ENCODE results near the gene ACRV1.

Gene ACRV1

GRCh38 chr11:125649465-125650166 is 31.0 kb downstream of the ACRV1 start:
- H3K27me3 ChIP-seq (ENCODE audit: control insufficient read depth, insufficient read depth, low read length) = no peaks in the 10 kb centered on the region
- no peaks in the 10 kb centered on the region for H3K4me1 ChIP-seq (ENCODE audit: control insufficient read depth, insufficient read depth, low read length)
- no peaks in the 10 kb centered on the region for H3K9me3 ChIP-seq (replicated peaks; ENCODE audit: low read length)
- H3K9ac ChIP-seq (ENCODE audit: low read depth, low read length) = no peak overlapping the region
- H3K36me3 ChIP-seq (ENCODE audit: insufficient read depth, low read length) = peaks cover 28% of the 10 kb centered on the region
- H3K4me2 ChIP-seq (ENCODE audit: low read length) = no peak overlapping the region
- H3K4me3 ChIP-seq (ENCODE audit: low read length) = no peak overlapping the region

GRCh38 chr11:125645871-125646270 is 34.8 kb downstream of the ACRV1 start:
- no peaks in the 10 kb centered on the region for H3K27me3 ChIP-seq (ENCODE audit: control insufficient read depth, insufficient read depth, low read length)
- H3K4me1 ChIP-seq (ENCODE audit: control insufficient read depth, insufficient read depth, low read length) = no peaks in the 10 kb centered on the region
- H3K4me2 ChIP-seq (ENCODE audit: low read length) = no peak overlapping the region
- no peaks in the 10 kb centered on the region for H3K9me3 ChIP-seq (replicated peaks; ENCODE audit: low read length)
- no peak overlapping the region for H3K9ac ChIP-seq (ENCODE audit: low read depth, low read length)
- peaks cover 37% of the 10 kb centered on the region for H3K36me3 ChIP-seq (ENCODE audit: insufficient read depth, low read length)
- H3K4me3 ChIP-seq (ENCODE audit: low read length) = no peak overlapping the region

GRCh38 chr11:125638315-125638714 is 42.3 kb downstream of the ACRV1 start:
- H3K9ac ChIP-seq (ENCODE audit: low read depth, low read length) = no peak overlapping the region
- H3K9me3 ChIP-seq (replicated peaks; ENCODE audit: low read length) = no peaks in the 10 kb centered on the region
- no peaks in the 10 kb centered on the region for H3K27me3 ChIP-seq (ENCODE audit: control insufficient read depth, insufficient read depth, low read length)
- no peaks in the 10 kb centered on the region for H3K4me1 ChIP-seq (ENCODE audit: control insufficient read depth, insufficient read depth, low read length)
- peaks cover 64% of the 10 kb centered on the region for H3K36me3 ChIP-seq (ENCODE audit: insufficient read depth, low read length)
- no peak overlapping the region for H3K4me2 ChIP-seq (ENCODE audit: low read length)
- no peak overlapping the region for H3K4me3 ChIP-seq (ENCODE audit: low read length)

GRCh38 chr11:125637840-125638239 is 42.8 kb downstream of the ACRV1 start:
- Histone ChIP-seq H3K36me3 (ENCODE audit: insufficient read depth, low read length) (peaks cover 69% of the 10 kb centered on the region), H3K4me2 (ENCODE audit: low read length) (no peak overlapping the region), H3K9ac (ENCODE audit: low read depth, low read length) (no peak overlapping the region), H3K27me3 (ENCODE audit: control insufficient read depth, insufficient read depth, low read length) (no peaks in the 10 kb centered on the region), H3K9me3 (replicated peaks; ENCODE audit: low read length) (no peaks in the 10 kb centered on the region), H3K4me3 (ENCODE audit: low read length) (no peak overlapping the region), H3K4me1 (ENCODE audit: control insufficient read depth, insufficient read depth, low read length) (no peaks in the 10 kb centered on the region)

GRCh38 chr11:125627236-125627910 is 53.3 kb downstream of the ACRV1 start:
- Histone ChIP-seq H3K36me3 (ENCODE audit: insufficient read depth, low read length) (peaks cover 10% of the 10 kb centered on the region), H3K4me2 (ENCODE audit: low read length) (peak overlapping the region; percentile 95), H3K9ac (ENCODE audit: low read depth, low read length) (peak overlapping the region; percentile 89), H3K4me3 (ENCODE audit: low read length) (peak overlapping the region; percentile 75), H3K4me1 (ENCODE audit: control insufficient read depth, insufficient read depth, low read length) (peaks cover 19% of the 10 kb centered on the region), H3K27me3 (ENCODE audit: control insufficient read depth, insufficient read depth, low read length) (no peaks in the 10 kb centered on the region), H3K9me3 (replicated peaks; ENCODE audit: low read length) (no peaks in the 10 kb centered on the region)

- no peaks in the 10 kb centered on the region for H3K27me3 ChIP-seq (ENCODE audit: control insufficient read depth, insufficient read depth, low read length)
- peak overlapping the region; percentile 95 for H3K4me2 ChIP-seq (ENCODE audit: low read length)
- H3K36me3 ChIP-seq (ENCODE audit: insufficient read depth, low read length) = peaks cover 17% of the 10 kb centered on the region
- H3K9me3 ChIP-seq (replicated peaks; ENCODE audit: low read length) = no peaks in the 10 kb centered on the region
- peak overlapping the region; percentile 89 for H3K9ac ChIP-seq (ENCODE audit: low read depth, low read length)
- peak overlapping the region; percentile 75 for H3K4me3 ChIP-seq (ENCODE audit: low read length)
- peaks cover 19% of the 10 kb centered on the region for H3K4me1 ChIP-seq (ENCODE audit: control insufficient read depth, insufficient read depth, low read length)
These were observed 54.2 kb downstream of the ACRV1 start for GRCh38 chr11:125626288-125626950.

DNA sequence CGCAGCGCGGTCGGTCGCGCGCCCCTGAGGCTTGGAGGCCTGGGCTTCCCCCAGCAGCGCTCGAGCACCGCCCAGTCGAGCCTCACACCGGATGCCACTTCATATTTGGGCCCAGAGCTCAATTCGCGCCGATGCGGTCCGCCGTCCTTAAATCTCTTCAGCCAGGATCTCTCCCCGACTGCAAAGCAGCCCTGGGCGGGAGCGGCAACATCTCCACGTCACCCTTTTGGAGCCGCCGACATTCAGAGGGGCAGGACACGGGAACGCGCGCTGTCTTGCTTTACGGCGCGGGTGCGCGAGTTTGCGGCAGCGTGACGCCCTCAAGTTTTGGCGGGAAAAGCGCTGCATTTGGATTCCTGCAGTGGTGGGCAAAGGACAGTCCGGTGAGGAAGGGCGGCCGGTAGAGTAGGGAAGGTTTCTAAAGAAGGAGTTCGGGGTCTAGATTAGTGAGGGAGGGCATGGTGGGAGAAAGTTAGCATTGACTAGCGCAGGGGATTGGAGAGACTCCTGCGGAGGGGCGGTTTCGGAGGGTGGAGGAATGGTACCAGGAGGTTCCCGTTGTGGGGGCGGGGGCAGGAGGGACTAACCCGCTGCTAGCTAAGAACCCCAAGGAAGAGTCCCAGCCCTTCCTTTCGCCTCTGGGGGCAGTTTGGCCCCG is 54.9 kb downstream of the ACRV1 start:
- Histone ChIP-seq H3K27me3 (ENCODE audit: control insufficient read depth, insufficient read depth, low read length) (no peaks in the 10 kb centered on the region), H3K4me2 (ENCODE audit: low read length) (peak overlapping the region; percentile 95), H3K4me3 (ENCODE audit: low read length) (peak overlapping the region; percentile 75), H3K9ac (ENCODE audit: low read depth, low read length) (peak overlapping the region; percentile 89), H3K9me3 (replicated peaks; ENCODE audit: low read length) (no peaks in the 10 kb centered on the region), H3K36me3 (ENCODE audit: insufficient read depth, low read length) (peaks cover 21% of the 10 kb centered on the region), H3K4me1 (ENCODE audit: control insufficient read depth, insufficient read depth, low read length) (peaks cover 19% of the 10 kb centered on the region)

- no peaks in the 10 kb centered on the region for H3K27me3 ChIP-seq (ENCODE audit: control insufficient read depth, insufficient read depth, low read length)
- H3K36me3 ChIP-seq (ENCODE audit: insufficient read depth, low read length) = peaks cover 25% of the 10 kb centered on the region
- H3K4me1 ChIP-seq (ENCODE audit: control insufficient read depth, insufficient read depth, low read length) = peaks cover 19% of the 10 kb centered on the region
- no peaks in the 10 kb centered on the region for H3K9me3 ChIP-seq (replicated peaks; ENCODE audit: low read length)
- H3K4me2 ChIP-seq (ENCODE audit: low read length) = peak overlapping the region; percentile 95
- H3K4me3 ChIP-seq (ENCODE audit: low read length) = peak overlapping the region; percentile 75
- peak overlapping the region; percentile 89 for H3K9ac ChIP-seq (ENCODE audit: low read depth, low read length)
These were observed 55.4 kb downstream of the ACRV1 start for GRCh38 chr11:125625225-125625629.

DNA sequence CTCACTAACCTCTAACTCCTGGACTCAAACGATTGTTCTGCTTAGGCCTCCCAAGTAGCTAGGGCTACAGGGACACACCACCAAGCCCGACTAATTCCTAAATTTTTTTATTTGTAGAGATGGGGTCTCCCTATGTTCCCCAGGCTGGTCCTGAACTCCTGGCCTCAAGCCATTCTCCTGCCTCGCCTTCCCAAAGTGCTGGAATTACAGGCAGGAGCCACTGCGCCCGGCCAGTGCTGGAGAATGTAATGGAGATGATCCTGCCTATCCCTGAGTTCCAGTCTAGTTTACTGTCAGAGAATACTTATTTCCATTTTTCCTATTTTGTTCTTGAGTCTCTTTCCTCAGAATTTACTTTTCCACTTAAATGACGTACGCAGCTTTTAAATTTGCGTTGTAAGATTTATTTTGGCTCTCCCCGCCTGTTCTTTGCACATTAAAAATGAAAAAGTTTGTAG is 55.9 kb downstream of the ACRV1 start, which contains the start of gene CHEK1:
Gene CHEK1 (plus strand): TSS at position 408 of the 458 bp plus-strand sequence. CDS start 1,606 bp downstream, outside the sequence.
- Histone ChIP-seq H3K27me3 (ENCODE audit: control insufficient read depth, insufficient read depth, low read length) (no peaks in the 10 kb centered on the region), H3K36me3 (ENCODE audit: insufficient read depth, low read length) (peaks cover 26% of the 10 kb centered on the region), H3K9ac (ENCODE audit: low read depth, low read length) (peak within 1 kb of the TSS; percentile 89), H3K4me1 (ENCODE audit: control insufficient read depth, insufficient read depth, low read length) (peaks cover 19% of the 10 kb centered on the region), H3K4me2 (ENCODE audit: low read length) (peak within 1 kb of the TSS; percentile 95), H3K9me3 (replicated peaks; ENCODE audit: low read length) (no peaks in the 10 kb centered on the region), H3K4me3 (ENCODE audit: low read length) (peak within 1 kb of the TSS; percentile 75)

DNA sequence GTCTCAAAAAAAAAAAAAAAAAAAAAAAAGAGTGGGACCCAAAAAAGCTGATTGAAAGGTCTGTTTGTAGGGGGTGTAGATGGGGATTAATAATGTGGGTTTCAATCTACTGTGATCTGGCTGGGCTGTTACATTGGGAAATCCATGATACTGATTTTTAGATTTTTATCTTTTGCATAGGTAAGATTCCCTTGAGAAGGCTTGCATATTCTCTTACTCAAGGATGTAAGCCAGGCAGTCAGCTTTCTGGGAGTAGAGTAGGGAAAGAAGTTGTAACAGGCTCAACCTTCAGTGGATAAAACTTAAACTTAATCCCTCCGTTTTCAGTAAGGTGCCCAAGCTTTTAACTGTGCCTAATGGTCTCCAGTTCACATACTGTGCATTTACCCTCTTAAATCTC is 57.6 kb downstream of the ACRV1 start:
- Histone ChIP-seq H3K4me1 (ENCODE audit: control insufficient read depth, insufficient read depth, low read length) (peaks cover 19% of the 10 kb centered on the region), H3K9ac (ENCODE audit: low read depth, low read length) (no peak overlapping the region), H3K9me3 (replicated peaks; ENCODE audit: low read length) (no peaks in the 10 kb centered on the region), H3K27me3 (ENCODE audit: control insufficient read depth, insufficient read depth, low read length) (no peaks in the 10 kb centered on the region), H3K4me3 (ENCODE audit: low read length) (no peak overlapping the region), H3K36me3 (ENCODE audit: insufficient read depth, low read length) (peaks cover 38% of the 10 kb centered on the region), H3K4me2 (ENCODE audit: low read length) (no peak overlapping the region)

DNA sequence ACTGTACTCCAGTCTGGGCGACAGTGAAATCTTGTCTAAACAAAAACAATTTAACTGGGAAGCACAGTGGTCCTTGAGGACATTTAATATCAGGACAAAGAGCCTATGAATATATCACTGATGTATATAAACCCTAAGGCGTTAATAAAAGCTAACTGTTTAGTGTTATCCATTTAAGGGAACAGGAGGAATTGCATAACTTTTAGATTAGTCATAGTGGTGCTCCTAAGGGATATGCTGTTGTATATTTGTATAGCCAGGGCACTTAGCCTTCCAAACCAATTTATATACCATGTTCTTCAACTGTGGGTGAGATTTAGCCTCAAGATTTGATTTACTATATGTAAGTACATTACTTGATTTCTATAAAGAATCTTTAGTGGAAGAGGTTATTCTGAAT is 58.7 kb downstream of the ACRV1 start:
- no peaks in the 10 kb centered on the region for H3K27me3 ChIP-seq (ENCODE audit: control insufficient read depth, insufficient read depth, low read length)
- H3K4me1 ChIP-seq (ENCODE audit: control insufficient read depth, insufficient read depth, low read length) = peaks cover 10% of the 10 kb centered on the region
- peaks cover 46% of the 10 kb centered on the region for H3K36me3 ChIP-seq (ENCODE audit: insufficient read depth, low read length)
- H3K4me2 ChIP-seq (ENCODE audit: low read length) = no peak overlapping the region
- no peaks in the 10 kb centered on the region for H3K9me3 ChIP-seq (replicated peaks; ENCODE audit: low read length)
- no peak overlapping the region for H3K9ac ChIP-seq (ENCODE audit: low read depth, low read length)
- H3K4me3 ChIP-seq (ENCODE audit: low read length) = no peak overlapping the region

Measured in skeletal muscle satellite cell (primary cell).